ENCODE data around the gene XKR7. TPM values are rescaled to one million over a fixed set of nuclear protein-coding genes. Genes with fewer than 3 reads are reported as not detected.

XKR7 gene
- total RNA-seq, 4 donors from 2014 or later: 0.10 TPM; not detected in 3

- 80 to 82% methylated on average over 4 of the region's 4 CpGs for WGBS, 2 donors
- H3K36me3 ChIP-seq: no peaks in the 10 kb centered on the region
- DNase-seq: no peak
- no peaks in the 10 kb centered on the region for H3K4me1 ChIP-seq
- intact Hi-C loops (cut with DNase I): no loop called here
- H3K4me3 ChIP-seq (replicated peaks in 1 of 3): no peak overlapping the region
- H3K27me3 ChIP-seq: no peaks in the 10 kb centered on the region
- H3K27ac ChIP-seq: no peak overlapping the region
- TF ChIP-seq POLR2A (IDR thresholded peaks at IDR 0.05): no peak
- TF ChIP-seq, protein P1, sequence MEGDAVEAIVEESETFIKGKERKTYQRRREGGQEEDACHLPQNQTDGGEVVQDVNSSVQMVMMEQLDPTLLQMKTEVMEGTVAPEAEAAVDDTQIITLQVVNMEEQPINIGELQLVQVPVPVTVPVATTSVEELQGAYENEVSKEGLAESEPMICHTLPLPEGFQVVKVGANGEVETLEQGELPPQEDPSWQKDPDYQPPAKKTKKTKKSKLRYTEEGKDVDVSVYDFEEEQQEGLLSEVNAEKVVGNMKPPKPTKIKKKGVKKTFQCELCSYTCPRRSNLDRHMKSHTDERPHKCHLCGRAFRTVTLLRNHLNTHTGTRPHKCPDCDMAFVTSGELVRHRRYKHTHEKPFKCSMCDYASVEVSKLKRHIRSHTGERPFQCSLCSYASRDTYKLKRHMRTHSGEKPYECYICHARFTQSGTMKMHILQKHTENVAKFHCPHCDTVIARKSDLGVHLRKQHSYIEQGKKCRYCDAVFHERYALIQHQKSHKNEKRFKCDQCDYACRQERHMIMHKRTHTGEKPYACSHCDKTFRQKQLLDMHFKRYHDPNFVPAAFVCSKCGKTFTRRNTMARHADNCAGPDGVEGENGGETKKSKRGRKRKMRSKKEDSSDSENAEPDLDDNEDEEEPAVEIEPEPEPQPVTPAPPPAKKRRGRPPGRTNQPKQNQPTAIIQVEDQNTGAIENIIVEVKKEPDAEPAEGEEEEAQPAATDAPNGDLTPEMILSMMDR (IDR thresholded peaks at IDR 0.05): no peak
- no peaks in the 10 kb centered on the region for H3K9me3 ChIP-seq
These were observed 45.8 kb upstream of the XKR7 start for GRCh38 chr20:31922181-31922580.

GRCh38 chr20:31922588-31922987 lies 45.4 kb upstream of the XKR7 start:
- 90% methylated on average over 4 of the region's 4 CpGs for WGBS, 2 donors
- TF ChIP-seq, protein P1 (IDR thresholded peaks at IDR 0.05): no peak
- H3K9me3 ChIP-seq: no peaks in the 10 kb centered on the region
- H3K4me3 ChIP-seq (replicated peaks in 1 of 3): no peak overlapping the region
- H3K4me1 ChIP-seq: no peaks in the 10 kb centered on the region
- no peaks in the 10 kb centered on the region for H3K36me3 ChIP-seq
- intact Hi-C loops (cut with DNase I): no loop called here
- H3K27me3 ChIP-seq: no peaks in the 10 kb centered on the region
- no peak for DNase-seq
- H3K27ac ChIP-seq: no peak overlapping the region

GRCh38 chr20:31923388-31924331 lies 44.3 kb upstream of the XKR7 start:
- H3K27me3 ChIP-seq: no peaks in the 10 kb centered on the region
- no peak overlapping the region for H3K4me3 ChIP-seq (replicated peaks in 1 of 3)
- no peaks in the 10 kb centered on the region for H3K36me3 ChIP-seq
- no peaks in the 10 kb centered on the region for H3K4me1 ChIP-seq
- 56 to 57% methylated on average over 13 of the region's 13 CpGs for WGBS, 2 donors
- no peaks in the 10 kb centered on the region for H3K9me3 ChIP-seq
- intact Hi-C loops (cut with DNase I): no loop called here
- H3K27ac ChIP-seq: no peak overlapping the region
- DNase-seq: no peak
- no peak for TF ChIP-seq POLR2A (IDR thresholded peaks at IDR 0.05)
- TF ChIP-seq, protein P1 (IDR thresholded peaks at IDR 0.05): no peak

DNA sequence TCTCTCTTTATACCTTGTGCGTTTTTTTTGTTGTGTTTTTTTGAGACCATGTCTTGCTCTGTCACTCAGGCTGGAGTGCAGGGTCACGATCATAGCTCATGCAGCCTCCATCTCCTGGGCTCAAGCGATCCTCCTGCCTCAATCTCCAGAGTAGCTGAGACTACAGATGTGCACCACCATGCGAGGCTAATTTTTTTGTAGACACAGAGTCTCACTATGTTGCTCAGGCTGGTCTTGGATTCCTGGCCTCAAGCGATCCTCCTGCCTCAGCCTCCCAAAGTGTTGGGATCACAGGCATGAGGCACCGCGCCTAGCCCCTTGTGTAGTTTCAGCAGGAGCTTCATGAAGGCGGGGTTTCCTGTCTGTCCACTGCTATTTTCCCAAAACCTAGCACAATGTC lies 43.4 kb upstream of the XKR7 start:
- no peak overlapping the region for H3K4me3 ChIP-seq (replicated peaks in 1 of 3)
- intact Hi-C loops (cut with DNase I): no loop called here
- no peaks in the 10 kb centered on the region for H3K4me1 ChIP-seq
- no peaks in the 10 kb centered on the region for H3K9me3 ChIP-seq
- WGBS, 2 donors: 92% methylated on average over 8 of the region's 8 CpGs
- H3K36me3 ChIP-seq: no peaks in the 10 kb centered on the region
- no peak for DNase-seq
- TF ChIP-seq, protein P1 (IDR thresholded peaks at IDR 0.05): no peak
- no peak for TF ChIP-seq POLR2A (IDR thresholded peaks at IDR 0.05)
- no peaks in the 10 kb centered on the region for H3K27me3 ChIP-seq
- H3K27ac ChIP-seq: no peak overlapping the region

DNA sequence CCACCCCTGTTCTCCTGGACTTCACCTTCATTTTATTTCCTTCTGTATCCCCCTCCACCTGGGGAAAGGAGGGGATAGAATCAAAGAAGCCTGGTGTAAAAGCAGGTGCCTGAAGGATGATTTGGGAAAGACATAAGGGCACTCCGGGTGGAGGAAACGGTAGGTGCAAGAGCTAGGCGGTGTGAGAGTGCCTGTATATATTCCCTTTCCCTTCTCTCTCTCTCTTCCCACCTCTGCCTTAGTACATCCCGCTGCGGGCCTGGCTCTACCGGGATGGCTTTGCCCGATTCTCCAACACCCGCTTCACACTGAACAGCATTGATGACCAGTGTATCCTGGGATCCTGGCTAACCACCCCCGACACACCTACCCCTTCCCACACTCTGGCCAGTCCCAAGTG lies 42.3 kb upstream of the XKR7 start:
- Histone ChIP-seq H3K4me3 (replicated peaks in 1 of 3) (no peak overlapping the region), H3K9me3 (no peaks in the 10 kb centered on the region), H3K36me3 (no peaks in the 10 kb centered on the region), H3K27me3 (no peaks in the 10 kb centered on the region), H3K27ac (no peak overlapping the region), H3K4me1 (no peaks in the 10 kb centered on the region)
- 53 to 58% methylated on average over 9 of the region's 9 CpGs for WGBS, 2 donors
- intact Hi-C loops (cut with DNase I): no loop called here
- TF ChIP-seq POLR2A (IDR thresholded peaks at IDR 0.05): no peak
- TF ChIP-seq, protein P1 (IDR thresholded peaks at IDR 0.05): no peak
- no peak for DNase-seq
